Measurements from ENCODE around the gene CBLB.

DNA sequence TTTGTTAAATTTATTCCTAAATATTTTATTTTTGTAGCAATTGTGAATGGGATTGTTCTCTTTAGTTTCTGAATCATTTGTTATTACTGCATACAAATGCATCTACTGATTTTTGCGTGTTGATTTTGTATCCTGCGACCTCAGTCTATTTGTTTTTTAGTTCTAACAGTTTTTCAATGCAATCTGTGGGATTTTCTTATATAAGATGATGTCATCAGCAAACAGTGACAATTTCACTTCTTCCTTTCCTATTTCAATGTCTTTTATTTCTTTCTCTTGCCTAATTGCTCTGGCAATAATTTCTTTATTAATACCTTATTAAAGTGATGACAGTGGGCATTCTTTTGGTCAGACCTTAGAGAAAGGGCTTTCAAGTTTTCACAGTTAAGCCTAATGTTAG is 48.0 kb upstream of the CBLB start:
- TF ChIP-seq CTCF (conservative IDR thresholded peaks at IDR 0.05) (no peak), ZFX (IDR thresholded peaks at IDR 0.05) (no peak)

Data from C4-2B (cell line).